Right atrium auricular region (tissue), 2 donors: ENCODE results near the gene OR14C36. TPM values are rescaled to one million over a fixed set of nuclear protein-coding genes. Genes with fewer than 3 reads are reported as not detected.
"Not testable (repeated sequence)": the region's sequence is repeated elsewhere in the genome, so short reads cannot be mapped to it uniquely, and the experiment has no call there.

Source experiments
- DNase-seq: peaks from one replicate; pipeline ENCODE4 v3.0.0-alpha.2; 2019; ENCODE audit warnings: low spot score
- H3K27ac ChIP-seq, 2 donors: fragments of 200-600 bp; sonication (generic); 1 replicate in 1 of 2; 2 replicates in 1 of 2; pipeline ENCODE4 v1.5.1; 2016 to 2019
- H3K27me3 ChIP-seq, 2 donors: fragments of 200-600 bp; sonication (generic); one replicate each; pipeline versions ENCODE4 v1.5.1 to v1.6.0; 2017 to 2019
- H3K36me3 ChIP-seq: fragments of 200-600 bp; sonication (generic); one replicate; pipeline ENCODE4 v1.5.1; 2016
- H3K4me1 ChIP-seq, 2 donors: fragments of 200-600 bp; sonication (generic); one replicate each; pipeline versions ENCODE4 v1.5.1 to v1.6.0; 2017 to 2019
- H3K4me3 ChIP-seq, 2 donors: fragments of 200-600 bp; sonication (generic); 1 replicate in 1 of 2; 2 replicates in 1 of 2; pipeline ENCODE4 v1.5.1; 2017 to 2019; ENCODE audit warnings: mild to moderate bottlenecking in 1 of 2, moderate library complexity in 1 of 2
- H3K9me3 ChIP-seq, 2 donors: fragments of 200-600 bp; sonication (generic); one replicate each; pipeline ENCODE4 v1.5.1; 2019
- CTCF ChIP-seq, 2 donors: fragments of 200-600 bp; sonication (generic); IDR thresholded peaks; one replicate each; pipeline ENCODE4 v1.5.1; 2019; ENCODE audit warnings: antibody characterized with exemption in 2 of 2
- total RNA-seq, 2 donors: library from RNA; depleted of rRNA; stranded (reverse); fragments of >200 nt; gene quantifications; one replicate each; pipeline ENCODE4 v1.1.0, GENCODE V29; 2016

OR14C36 gene, protein sequence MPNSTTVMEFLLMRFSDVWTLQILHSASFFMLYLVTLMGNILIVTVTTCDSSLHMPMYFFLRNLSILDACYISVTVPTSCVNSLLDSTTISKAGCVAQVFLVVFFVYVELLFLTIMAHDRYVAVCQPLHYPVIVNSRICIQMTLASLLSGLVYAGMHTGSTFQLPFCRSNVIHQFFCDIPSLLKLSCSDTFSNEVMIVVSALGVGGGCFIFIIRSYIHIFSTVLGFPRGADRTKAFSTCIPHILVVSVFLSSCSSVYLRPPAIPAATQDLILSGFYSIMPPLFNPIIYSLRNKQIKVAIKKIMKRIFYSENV
- not detected for total RNA-seq

DNA sequence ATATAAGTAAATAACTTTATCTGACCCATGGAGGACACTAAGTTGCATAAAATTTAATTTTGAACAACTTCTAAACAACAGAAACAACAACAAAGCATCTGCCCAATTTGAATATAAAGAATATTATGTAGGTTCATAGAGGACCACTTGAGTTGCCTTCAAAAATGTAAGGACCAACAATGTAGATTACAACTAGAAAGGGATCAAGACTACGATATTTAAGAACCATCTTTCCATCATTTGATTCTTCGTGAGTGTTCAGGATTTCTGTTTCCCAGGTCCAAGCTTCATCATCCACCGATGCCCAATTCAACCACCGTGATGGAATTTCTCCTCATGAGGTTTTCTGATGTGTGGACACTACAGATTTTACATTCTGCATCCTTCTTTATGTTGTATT is at the start of gene OR14C36:
OR14C36 (plus strand) TSS at position 301 of the 400 bp plus-strand sequence; CDS start at position 301, 0 bp downstream.
- H3K27me3 ChIP-seq, result no peaks in the 10 kb centered on the region
- no peak within 1 kb of the TSS for H3K4me3 ChIP-seq
- no peaks in the 10 kb centered on the region for H3K4me1 ChIP-seq
- no peak for DNase-seq
- no peak within 1 kb of the TSS for H3K27ac ChIP-seq
- no peak for TF ChIP-seq CTCF (IDR thresholded peaks at IDR 0.05)
- no peaks in the 10 kb centered on the region for H3K9me3 ChIP-seq
- no peaks in the 10 kb centered on the region for H3K36me3 ChIP-seq

- Histone ChIP-seq H3K4me1 (no peaks in the 10 kb centered on the region), H3K27ac (no peak within 1 kb of the TSS), H3K4me3 (no peak within 1 kb of the TSS), H3K27me3 (no peaks in the 10 kb centered on the region), H3K36me3 (no peaks in the 10 kb centered on the region), H3K9me3 (no peaks in the 10 kb centered on the region)
- no peak for DNase-seq
- TF ChIP-seq CTCF (IDR thresholded peaks at IDR 0.05), result no peak
These were observed 45.3 kb upstream of the OR14C36 start, which contains the start of gene OR2T12 for GRCh38 chr1:248303324-248303723. Gene OR2T12 (minus strand): TSS chr1:248303424. CDS start chr1:248295578, 7,846 bp downstream.

- H3K27me3 ChIP-seq, DNase-seq, H3K36me3 ChIP-seq, H3K9me3 ChIP-seq, H3K4me3 ChIP-seq, H3K4me1 ChIP-seq, H3K27ac ChIP-seq: not testable (repeated sequence)
These were observed 42.9 kb upstream of the OR14C36 start for GRCh38 chr1:248305672-248306071.

DNA sequence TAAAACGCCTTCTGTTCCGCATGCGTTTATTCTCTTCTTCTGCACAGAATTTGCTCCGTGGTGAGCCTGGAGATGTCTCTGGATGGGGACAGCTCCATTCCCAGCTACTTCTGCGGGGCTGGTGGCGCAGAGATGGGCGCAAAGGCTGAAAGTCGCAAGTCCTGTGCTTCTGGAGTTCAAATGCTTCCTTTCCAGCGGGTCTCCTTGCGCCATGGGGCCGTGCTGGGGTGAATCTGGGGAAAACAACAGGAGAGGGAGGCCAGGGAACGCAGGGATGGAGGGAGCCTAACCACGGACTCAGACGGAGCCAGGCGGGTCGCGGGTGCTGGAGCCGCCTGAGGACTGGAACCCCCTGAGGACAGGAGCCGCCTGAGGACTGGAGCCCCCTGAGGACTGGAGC is 42.5 kb upstream of the OR14C36 start:
- Histone ChIP-seq H3K27ac (no peak overlapping the region), H3K27me3 (no peaks in the 10 kb centered on the region), H3K9me3 (no peaks in the 10 kb centered on the region), H3K36me3 (no peaks in the 10 kb centered on the region), H3K4me3 (no peak overlapping the region), H3K4me1 (no peaks in the 10 kb centered on the region)
- no peak for TF ChIP-seq CTCF (IDR thresholded peaks at IDR 0.05)
- no peak for DNase-seq

DNA sequence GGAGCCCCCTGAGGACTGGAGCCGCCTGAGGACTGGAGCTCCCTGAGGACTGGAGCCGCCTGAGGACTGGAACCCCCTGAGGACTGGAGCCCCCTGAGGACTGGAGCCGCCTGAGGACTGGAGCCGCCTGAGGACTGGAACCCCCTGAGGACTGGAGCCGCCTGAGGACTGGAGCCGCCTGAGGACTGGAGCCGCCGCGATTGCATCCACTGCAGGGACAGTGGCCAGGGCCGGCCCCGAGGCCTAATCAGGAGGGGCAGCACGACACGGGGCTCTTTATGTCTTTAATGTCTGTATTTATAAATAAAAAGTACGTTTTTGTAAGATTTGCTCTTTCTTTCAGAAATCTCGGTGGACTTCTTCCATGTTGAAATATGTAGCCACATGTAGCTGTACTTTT is 41.8 kb upstream of the OR14C36 start:
- H3K4me1 ChIP-seq, H3K27me3 ChIP-seq, DNase-seq, H3K9me3 ChIP-seq, H3K27ac ChIP-seq, H3K36me3 ChIP-seq, H3K4me3 ChIP-seq: not testable (repeated sequence)

DNA sequence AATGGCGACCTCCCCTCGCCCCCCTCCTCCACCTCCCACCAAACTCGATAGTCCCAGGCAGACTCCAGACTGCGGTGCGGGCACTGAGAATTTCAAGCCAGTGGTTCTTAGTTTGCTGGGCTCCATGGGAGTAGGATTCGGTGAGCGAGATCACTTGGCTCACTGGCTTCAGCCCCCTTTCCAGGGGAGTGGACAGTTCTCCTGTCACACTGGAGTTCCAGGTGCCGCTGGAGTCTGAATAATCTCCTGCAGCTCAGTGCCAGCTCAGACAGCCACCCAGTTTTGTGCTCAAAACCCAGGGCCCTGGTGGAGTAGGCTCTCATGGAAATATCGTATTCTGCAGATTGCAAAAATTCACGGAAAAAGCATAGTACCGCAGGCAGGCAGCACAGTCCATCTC is 31.8 kb upstream of the OR14C36 start:
- H3K9me3 ChIP-seq, result peaks cover 0 to 10% of the 10 kb centered on the region in 2 donors
- H3K36me3 ChIP-seq, result no peaks in the 10 kb centered on the region
- H3K4me3 ChIP-seq, result no peak overlapping the region
- no peak for DNase-seq
- no peak overlapping the region for H3K27ac ChIP-seq
- H3K27me3 ChIP-seq, result no peaks in the 10 kb centered on the region
- TF ChIP-seq CTCF (IDR thresholded peaks at IDR 0.05), result no peak
- H3K4me1 ChIP-seq, result no peaks in the 10 kb centered on the region

DNA sequence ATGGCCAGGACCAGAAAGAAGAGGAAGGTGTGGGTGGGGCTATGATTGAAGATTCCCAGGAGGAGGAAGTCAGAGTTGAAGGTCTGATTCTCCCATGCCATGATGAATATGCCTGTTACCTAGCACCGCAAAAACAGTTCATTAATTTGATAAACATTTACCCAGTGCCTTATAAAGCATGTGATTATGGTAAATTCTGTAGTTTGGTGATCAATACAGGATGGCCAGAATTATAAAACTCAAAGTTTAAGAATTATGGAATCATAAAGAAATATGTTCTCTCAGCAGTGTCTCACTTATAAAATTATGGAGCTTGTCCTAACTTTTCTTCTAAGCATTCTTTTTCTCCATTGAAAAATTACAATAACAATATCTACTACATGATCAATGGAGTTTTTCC is 24.1 kb upstream of the OR14C36 start, which contains the start of gene OR2M7:
OR2M7 (minus strand) TSS at position 101 of the 400 bp plus-strand sequence; CDS start at position 101, 0 bp downstream.
- H3K36me3 ChIP-seq, result no peaks in the 10 kb centered on the region
- H3K27ac ChIP-seq, result no peak within 1 kb of the TSS
- no peak within 1 kb of the TSS for H3K4me3 ChIP-seq
- no peak for DNase-seq
- H3K4me1 ChIP-seq, result no peaks in the 10 kb centered on the region
- TF ChIP-seq CTCF (IDR thresholded peaks at IDR 0.05), result no peak
- no peaks in the 10 kb centered on the region for H3K27me3 ChIP-seq
- no peaks in the 10 kb centered on the region for H3K9me3 ChIP-seq
